Tibial nerve (tissue), 4 donors: ENCODE results near the gene KRTAP5-5.

ENCODE experiments used
- EP300 ChIP-seq, 2 donors: sonication (generic); formaldehyde crosslinking; IDR thresholded peaks; one replicate each; pipeline ENCODE4 v1.6.1; 2017; ENCODE audit warnings: antibody characterized with exemption in 2 of 2, mild to moderate bottlenecking in 1 of 2
- POLR2A ChIP-seq, 2 donors: fragments of 450-650 bp; IDR thresholded peaks; one replicate each; pipeline ENCODE4 v1.6.1; 2017; ENCODE audit warnings: antibody characterized with exemption in 2 of 2, mild to moderate bottlenecking in 2 of 2, moderate library complexity in 2 of 2
- TF ChIP-seq, protein P1 (sequence below), 5 experiments: fragments of 200-600 bp in 3 of 5; fragments of 450-650 bp in 2 of 5; sonication (generic) in 3 of 5; IDR thresholded peaks; one replicate each; pipeline ENCODE4 v1.5.1; 2016 to 2019; ENCODE audit warnings: antibody characterized with exemption in 5 of 5, mild to moderate bottlenecking in 3 of 5, moderate library complexity in 2 of 5

DNA sequence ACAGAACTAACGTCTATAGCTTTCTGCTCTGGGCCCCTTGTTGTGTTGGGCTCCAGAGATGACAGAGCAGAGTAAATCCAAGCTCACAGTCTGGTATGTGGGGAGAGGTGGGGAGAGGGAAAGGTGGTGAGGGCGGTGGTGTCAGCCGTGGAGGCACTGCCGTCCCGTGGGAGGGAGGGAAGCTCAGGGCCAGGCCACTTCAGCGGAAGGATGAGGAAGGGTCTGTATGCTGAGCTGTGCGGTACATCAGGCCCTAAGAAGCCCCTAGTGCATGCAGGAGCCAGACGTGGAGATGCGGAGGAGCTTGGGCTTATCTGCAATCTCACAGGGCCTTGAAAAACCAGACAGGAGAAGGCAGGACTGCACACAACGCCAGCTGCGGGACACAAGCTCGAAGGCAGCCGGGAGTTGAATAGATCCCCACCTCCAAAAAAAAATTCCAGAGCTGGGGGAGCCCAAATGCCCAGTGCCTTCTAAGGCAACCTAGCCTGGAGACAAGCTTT is 1.5 kb downstream of the KRTAP5-5 start:
- TF ChIP-seq, protein P1, sequence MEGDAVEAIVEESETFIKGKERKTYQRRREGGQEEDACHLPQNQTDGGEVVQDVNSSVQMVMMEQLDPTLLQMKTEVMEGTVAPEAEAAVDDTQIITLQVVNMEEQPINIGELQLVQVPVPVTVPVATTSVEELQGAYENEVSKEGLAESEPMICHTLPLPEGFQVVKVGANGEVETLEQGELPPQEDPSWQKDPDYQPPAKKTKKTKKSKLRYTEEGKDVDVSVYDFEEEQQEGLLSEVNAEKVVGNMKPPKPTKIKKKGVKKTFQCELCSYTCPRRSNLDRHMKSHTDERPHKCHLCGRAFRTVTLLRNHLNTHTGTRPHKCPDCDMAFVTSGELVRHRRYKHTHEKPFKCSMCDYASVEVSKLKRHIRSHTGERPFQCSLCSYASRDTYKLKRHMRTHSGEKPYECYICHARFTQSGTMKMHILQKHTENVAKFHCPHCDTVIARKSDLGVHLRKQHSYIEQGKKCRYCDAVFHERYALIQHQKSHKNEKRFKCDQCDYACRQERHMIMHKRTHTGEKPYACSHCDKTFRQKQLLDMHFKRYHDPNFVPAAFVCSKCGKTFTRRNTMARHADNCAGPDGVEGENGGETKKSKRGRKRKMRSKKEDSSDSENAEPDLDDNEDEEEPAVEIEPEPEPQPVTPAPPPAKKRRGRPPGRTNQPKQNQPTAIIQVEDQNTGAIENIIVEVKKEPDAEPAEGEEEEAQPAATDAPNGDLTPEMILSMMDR (IDR thresholded peaks at IDR 0.05): no peak
- TF ChIP-seq EP300 (IDR thresholded peaks at IDR 0.05): no peak
- TF ChIP-seq POLR2A (IDR thresholded peaks at IDR 0.05): no peak
